NCI-H1417 (cell line): ENCODE measurements around the gene TOR1AIP2.

ENCODE experiments used
- DNase-seq, 3 experiments: peaks; one replicate each; lab custom pipeline; 2025; lab: John Stamatoyannopoulos, UW

TOR1AIP2 gene

GRCh38 chr1:179825798-179826460, 51.7 kb downstream of the TOR1AIP2 start:
- DNase-seq: no peak

DNA sequence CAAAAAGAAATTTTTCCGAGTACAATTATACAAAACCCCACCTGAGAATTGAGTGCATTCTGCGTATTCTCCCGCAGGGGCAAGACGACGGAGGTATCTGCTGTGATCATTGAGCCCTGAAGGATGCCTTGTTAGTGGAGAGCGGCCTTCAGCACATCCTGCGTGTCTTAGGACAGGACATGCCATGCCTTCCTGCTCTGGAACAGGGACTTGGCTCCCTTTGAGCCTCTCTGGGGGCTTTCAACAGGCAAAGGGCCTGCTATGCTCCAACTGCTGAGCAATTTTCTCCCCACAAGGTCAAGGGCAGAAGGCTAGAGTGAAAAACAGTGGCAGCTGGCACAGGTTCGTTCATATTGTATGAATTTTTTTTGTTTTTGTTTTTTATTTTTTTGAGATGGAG, 52.4 kb downstream of the TOR1AIP2 start:
- DNase-seq: no peak

DNA sequence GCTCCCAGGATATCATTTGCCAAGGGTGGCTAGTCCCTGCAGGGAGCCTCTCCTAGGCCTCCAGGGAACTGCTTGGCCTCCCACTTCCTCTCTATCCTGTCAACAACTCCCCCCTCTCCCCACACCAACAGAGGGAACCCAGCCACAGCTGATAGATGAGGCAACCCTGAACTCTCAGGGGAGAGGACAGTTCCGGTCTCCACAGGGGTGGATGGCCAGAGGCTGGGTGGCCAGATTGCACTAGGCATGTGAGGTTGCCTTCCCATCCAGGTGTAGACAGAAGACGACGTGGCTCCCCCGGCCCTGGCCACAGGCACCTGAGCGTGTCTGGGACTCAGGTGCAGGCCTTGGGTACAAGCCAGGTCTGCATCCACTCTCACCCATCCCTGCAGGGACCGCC, 53.3 kb downstream of the TOR1AIP2 start:
- peak in 1 of 3 experiments; percentile 19 for DNase-seq

- DNase-seq: no peak
These were observed 53.9 kb downstream of the TOR1AIP2 start for GRCh38 chr1:179823693-179824092.

- DNase-seq: no peak
These were observed 55.5 kb downstream of the TOR1AIP2 start for GRCh38 chr1:179822065-179822464.

- DNase-seq: no peak
These were observed 56.1 kb downstream of the TOR1AIP2 start for GRCh38 chr1:179821524-179821923.

GRCh38 chr1:179820226-179820970, 57.2 kb downstream of the TOR1AIP2 start:
- DNase-seq: no peak

DNA sequence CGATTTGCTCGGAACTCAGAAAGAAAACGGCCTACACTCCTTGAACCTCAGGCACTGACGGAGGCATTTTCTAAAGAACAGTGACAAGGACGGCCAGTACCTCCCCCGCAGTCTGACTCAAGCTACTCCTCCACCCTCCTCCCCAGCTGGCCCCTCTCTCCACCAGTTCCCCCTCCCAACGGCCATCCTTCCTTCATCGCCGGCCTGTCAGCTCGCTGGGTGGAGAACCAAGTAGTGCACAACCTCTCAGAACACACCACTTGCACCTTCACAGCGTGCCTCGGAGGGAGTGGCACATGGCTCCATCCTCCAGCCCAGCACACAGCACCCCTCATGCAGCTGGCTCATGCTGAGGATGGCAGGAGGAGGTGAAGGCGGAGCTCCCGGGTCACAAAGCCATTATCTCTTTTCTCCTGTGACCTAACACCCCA, 58.8 kb downstream of the TOR1AIP2 start:
- DNase-seq: no peak

GRCh38 chr1:179818260-179818659, 59.3 kb downstream of the TOR1AIP2 start:
- no peak for DNase-seq

DNA sequence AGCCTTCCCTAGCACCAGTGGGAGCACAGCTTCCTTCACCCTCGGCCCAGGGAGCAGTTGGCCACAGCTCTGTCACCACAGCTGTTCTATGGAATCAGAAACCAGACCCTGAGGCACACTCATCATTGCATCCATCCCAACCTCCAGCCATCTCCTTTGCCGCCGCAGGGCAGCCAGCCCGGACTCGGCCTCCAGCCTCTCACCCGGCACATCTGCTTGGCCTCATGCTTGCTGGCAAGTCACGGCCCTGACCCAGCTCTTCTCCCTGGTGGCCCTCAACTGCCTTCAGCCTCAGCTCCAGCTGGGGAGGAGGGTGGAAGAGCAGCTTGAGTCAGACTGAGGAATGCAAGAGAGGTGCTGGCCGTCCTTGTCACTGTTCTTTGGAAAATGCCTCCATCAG, 59.8 kb downstream of the TOR1AIP2 start:
- DNase-seq: no peak

DNA sequence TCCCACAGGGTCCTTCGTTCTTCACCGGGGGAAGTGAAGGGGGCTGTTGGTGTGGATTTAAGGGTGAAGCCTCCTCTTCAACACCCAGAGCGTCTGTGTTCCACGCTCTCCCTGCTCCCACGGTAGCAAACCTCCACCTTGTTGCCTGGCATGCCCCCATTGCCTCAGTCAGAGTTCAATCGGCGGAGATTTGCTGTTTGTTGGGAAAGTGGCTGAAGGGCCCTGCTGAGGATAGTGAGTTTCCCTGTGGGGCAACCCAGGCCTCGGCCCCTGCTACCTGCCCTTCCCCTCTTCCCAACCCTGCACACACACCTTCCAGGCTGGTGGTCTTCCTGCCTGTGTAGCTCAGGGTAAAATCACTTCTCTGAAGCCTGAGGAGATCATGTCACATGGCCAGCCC, 60.5 kb downstream of the TOR1AIP2 start:
- no peak for DNase-seq

- DNase-seq: peak in 1 of 3 experiments; percentile 61
These were observed 61.2 kb downstream of the TOR1AIP2 start for GRCh38 chr1:179816196-179816960.

DNA sequence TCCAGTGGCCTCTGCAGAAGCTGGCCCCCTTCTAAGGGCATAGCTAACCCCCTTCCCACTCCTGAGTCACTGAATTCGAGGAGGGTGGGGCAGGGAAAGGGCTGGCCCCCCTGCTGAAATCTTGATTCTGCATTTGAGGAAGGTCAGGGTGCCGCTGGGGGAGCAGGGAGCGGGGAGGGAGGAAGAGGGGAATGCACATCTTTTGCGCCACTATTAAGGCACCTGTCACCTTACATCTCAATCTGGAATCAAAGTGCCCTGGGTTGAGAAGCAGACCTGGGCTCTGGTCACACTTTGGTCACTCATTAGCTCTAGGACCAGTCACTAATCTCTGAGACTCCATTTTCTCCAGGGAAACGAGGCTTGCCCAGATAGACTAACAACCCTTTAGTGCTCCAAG, 62.0 kb downstream of the TOR1AIP2 start:
- DNase-seq: peak in 2 of 3 experiments; percentile 63 to 65

- DNase-seq: no peak
These were observed 63.1 kb downstream of the TOR1AIP2 start for GRCh38 chr1:179814546-179814838.

DNA sequence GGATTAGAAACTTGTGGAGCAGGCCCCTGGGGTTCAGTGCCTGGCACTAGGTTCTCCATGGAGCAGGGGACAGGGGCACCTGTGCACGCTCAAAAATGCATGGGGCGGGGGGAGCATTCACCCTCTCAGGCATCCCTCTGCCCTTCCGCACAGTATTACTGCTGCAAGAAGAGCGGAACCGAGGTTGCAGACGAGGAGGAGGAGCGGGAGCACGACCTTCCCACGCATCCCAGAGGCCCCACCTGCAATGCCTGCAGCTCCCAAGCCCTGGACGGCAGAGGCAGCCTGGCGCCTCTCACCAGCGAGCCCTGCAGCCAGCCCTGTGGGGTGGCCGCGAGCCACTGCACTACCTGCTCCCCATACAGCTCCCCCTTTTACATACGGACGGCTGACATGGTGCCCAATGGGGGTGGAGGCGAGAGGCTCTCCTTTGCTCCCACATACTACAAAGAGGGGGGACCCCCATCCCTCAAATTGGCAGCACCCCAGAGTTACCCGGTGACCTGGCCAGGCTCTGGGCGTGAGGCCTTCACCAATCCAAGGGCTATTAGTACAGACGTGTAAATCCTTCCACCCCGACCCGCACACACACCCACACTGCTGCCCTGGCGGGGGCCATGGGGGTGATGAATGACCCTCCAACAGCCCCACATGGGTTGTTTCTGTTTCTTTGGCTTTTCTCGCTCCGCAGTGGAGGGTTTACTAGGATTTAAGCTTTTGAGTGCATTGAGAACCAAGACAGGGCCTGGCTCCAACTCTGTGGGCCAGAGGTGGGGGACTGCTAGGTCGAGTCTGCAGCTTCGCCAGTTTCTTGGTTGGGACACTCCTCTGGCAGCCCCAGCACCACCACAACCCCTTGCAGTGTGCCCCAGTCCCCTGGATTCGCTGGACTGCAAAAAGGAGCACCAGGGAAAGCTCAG, 63.7 kb downstream of the TOR1AIP2 start:
- DNase-seq: no peak

- DNase-seq: no peak
These were observed 64.9 kb downstream of the TOR1AIP2 start for GRCh38 chr1:179812501-179813292.

- no peak for DNase-seq
These were observed 67.3 kb downstream of the TOR1AIP2 start for GRCh38 chr1:179810367-179810715.

DNA sequence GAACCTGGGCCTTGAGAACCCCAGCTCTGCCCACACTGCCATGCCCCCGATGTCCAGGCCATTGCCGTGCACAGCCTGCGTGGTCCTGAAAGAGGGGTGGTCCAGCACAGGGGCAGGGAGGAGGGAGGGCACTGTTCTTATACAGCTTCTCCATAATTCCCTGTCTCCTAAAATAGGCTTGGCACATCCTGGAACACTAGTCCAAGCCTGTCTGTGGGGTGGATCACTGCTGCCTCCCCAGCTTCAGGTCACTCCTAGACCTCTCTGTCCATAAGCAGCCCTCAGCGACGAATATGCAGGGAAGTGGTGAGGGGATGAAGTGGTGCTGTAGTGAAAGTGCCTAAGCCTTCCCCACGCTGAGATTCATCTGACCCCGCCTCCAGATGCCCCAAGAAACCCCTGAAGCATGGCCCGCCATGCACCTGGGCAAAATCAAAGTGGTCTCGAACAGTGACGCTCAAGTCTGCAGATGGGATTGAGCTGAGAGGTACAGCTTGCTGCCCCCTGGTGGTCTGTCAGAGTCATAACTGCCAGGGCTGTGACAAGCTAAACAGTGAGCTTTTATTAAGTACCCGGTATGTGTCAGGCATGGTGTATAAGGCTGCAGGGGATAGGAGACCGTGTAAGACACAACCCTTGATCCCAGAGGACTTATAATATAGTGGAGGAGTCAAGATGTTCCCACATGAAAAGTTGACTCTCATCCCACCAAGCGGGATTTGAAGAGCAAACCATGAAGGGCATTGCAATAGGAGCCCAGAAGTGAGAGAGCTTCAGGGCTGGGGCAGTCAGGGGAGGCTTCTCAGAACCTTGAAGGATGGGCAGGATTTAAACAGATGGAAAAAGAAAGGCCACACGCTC, 67.9 kb downstream of the TOR1AIP2 start:
- DNase-seq: peak; percentile 53 to 91 (median 83)

DNA sequence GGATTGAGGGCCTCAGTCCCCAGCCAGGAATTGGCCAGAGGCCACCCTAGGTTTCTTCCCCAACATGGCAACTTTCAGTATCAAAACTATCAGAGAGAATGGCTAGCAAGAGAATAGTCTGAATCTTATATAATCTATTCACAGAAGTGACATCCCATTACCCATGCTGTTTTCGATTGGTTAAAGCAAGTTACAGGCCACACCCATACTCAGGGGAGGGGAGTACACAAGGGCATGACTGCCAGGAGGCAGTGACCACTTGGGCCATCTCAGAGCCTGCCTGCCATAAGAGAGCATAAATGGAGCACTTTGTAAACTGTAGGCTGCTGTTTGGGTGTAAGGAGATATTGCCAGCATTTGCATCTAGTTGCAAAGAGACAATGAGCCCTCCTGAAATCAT, 69.1 kb downstream of the TOR1AIP2 start:
- no peak for DNase-seq
